K562 (cell line): ENCODE data around the gene SLC25A53. TPM values are rescaled to one million over a fixed set of nuclear protein-coding genes. Genes with fewer than 3 reads are reported as not detected.

Experiments
- E2F4 ChIP-seq: sonication (generic); formaldehyde crosslinking; IDR thresholded peaks from 2 replicates; pipeline ENCODE4 v1.8.0; 2022; ENCODE audit warnings: mild to moderate bottlenecking, low read depth, missing genetic modification reagents
- GABPA ChIP-seq: fragments of 200-800 bp; sonication (Bioruptor generic); conservative IDR thresholded peaks from 2 replicates; pipeline ENCODE4 v1.6.1; 2016; ENCODE audit warnings: low read depth, missing genetic modification characterization, missing compliant biosample characterization
- GATAD2B ChIP-seq: fragments of 450-650 bp; IDR thresholded peaks from 2 replicates; pipeline ENCODE4 v1.6.1; 2017; ENCODE audit warnings: mild to moderate bottlenecking, borderline replicate concordance
- HCFC1 ChIP-seq: IDR thresholded peaks from 2 replicates; pipeline ENCODE4 v1.6.1; 2012; ENCODE audit warnings: low read depth, low read length, improper control_type of control experiment
- HDAC1 ChIP-seq, 2 experiments: fragments of 450-650 bp; IDR thresholded peaks; 2 replicates each; pipeline ENCODE4 v1.6.1; 2016 to 2017; ENCODE audit warnings: inconsistent platforms in 1 of 2, mild to moderate bottlenecking in 1 of 2, moderate library complexity in 1 of 2
- HMBOX1 ChIP-seq: sonication (generic); IDR thresholded peaks from 2 replicates; pipeline ENCODE4 v1.6.1; 2016
- ILF3 ChIP-seq: fragments of 450-650 bp; IDR thresholded peaks from 2 replicates; pipeline ENCODE4 v1.6.1; 2018; ENCODE audit warnings: antibody characterized with exemption, mild to moderate bottlenecking, moderate library complexity, borderline replicate concordance
- LEF1 ChIP-seq: fragments of 450-650 bp; IDR thresholded peaks from 2 replicates; pipeline ENCODE4 v1.6.1; 2016; ENCODE audit warnings: mild to moderate bottlenecking
- MAX ChIP-seq: sonication (generic); formaldehyde crosslinking; IDR thresholded peaks from 2 replicates; pipeline ENCODE4 v1.9.0; 2022; ENCODE audit warnings: mild to moderate bottlenecking, missing genetic modification reagents
- NCOA1 ChIP-seq: fragments of 450-650 bp; IDR thresholded peaks from 2 replicates; pipeline ENCODE4 v1.6.1; 2016; ENCODE audit warnings: low read depth
- PHF20 ChIP-seq: fragments of 450-650 bp; IDR thresholded peaks from 2 replicates; pipeline ENCODE4 v1.6.1; 2018; ENCODE audit not compliant: partially characterized antibody
- POLR2AphosphoS5 ChIP-seq: IDR thresholded peaks from 2 replicates; pipeline ENCODE4 v1.6.1; 2011; ENCODE audit warnings: mild to moderate bottlenecking, low read depth, low read length, moderate library complexity; ENCODE audit not compliant: control insufficient read depth, insufficient read depth
- RFX7 ChIP-seq: fragments of 250-450 bp; sonication (Bioruptor Pico); IDR thresholded peaks from 2 replicates; pipeline ENCODE4 v1.5.1; 2021; ENCODE audit warnings: mild to moderate bottlenecking
- RNF2 ChIP-seq: sonication (generic); IDR thresholded peaks from 2 replicates; pipeline ENCODE4 v1.6.1; 2016
- SMAD3 ChIP-seq: fragments of 450-650 bp; formaldehyde crosslinking; conservative IDR thresholded peaks from 2 replicates; pipeline ENCODE4 v1.4.0; 2020; ENCODE audit warnings: mild to moderate bottlenecking
- SMAD4 ChIP-seq: fragments of 250-450 bp; sonication (Bioruptor Pico); conservative IDR thresholded peaks from 2 replicates; pipeline ENCODE4 v1.8.0; 2021; ENCODE audit warnings: inconsistent platforms, mild to moderate bottlenecking, moderate library complexity
- SREBF2 ChIP-seq: sonication (generic); formaldehyde crosslinking; IDR thresholded peaks from 2 replicates; pipeline ENCODE4 v1.4.0; 2020; ENCODE audit warnings: mild to moderate bottlenecking, missing genetic modification reagents
- THAP12 ChIP-seq: fragments of 250-450 bp; sonication (Bioruptor Pico); IDR thresholded peaks from 2 replicates; pipeline ENCODE4 v1.9.0; 2021; ENCODE audit warnings: mild to moderate bottlenecking, inconsistent platforms
- TRIM25 ChIP-seq: fragments of 450-650 bp; IDR thresholded peaks from 2 replicates; pipeline ENCODE4 v1.7.0; 2016; ENCODE audit warnings: borderline replicate concordance
- XRCC5 ChIP-seq: fragments of 200-400 bp; formaldehyde crosslinking; IDR thresholded peaks from 2 replicates; pipeline ENCODE4 v1.6.1; 2017; ENCODE audit warnings: low read depth, mild to moderate bottlenecking, low read length
- ZSCAN32 ChIP-seq: fragments of 450-650 bp; formaldehyde crosslinking; IDR thresholded peaks from 2 replicates; pipeline ENCODE4 v1.4.0; 2020; ENCODE audit warnings: mild to moderate bottlenecking, moderate library complexity
- polyA plus RNA-seq, 8 experiments: library from polyadenylated mRNA; depleted of rRNA in 4 of 8; stranded (reverse) in 5 of 8; unstranded in 3 of 8; fragments of >200 nt; fragmentation: Nextera tagmentation in 2 of 8; fragmentation: Illumina TruSeq in 1 of 8; extraction: Ambion mirVana in 2 of 8; extraction: Trizol in 1 of 8; gene quantifications; 2 replicates each; pipeline versions ENCODE4 v1.2.1 to v1.2.3, GENCODE V29; 2011 to 2014; ENCODE audit warnings: inconsistent platforms in 1 of 8, missing spikeins in 1 of 8
- total RNA-seq, 7 experiments: library from RNA; depleted of rRNA in 6 of 7; stranded (reverse); fragments of >200 nt in 6 of 7; fragmentation: Illumina TruSeq in 2 of 7; extraction: Trizol in 2 of 7; gene quantifications; 2 replicates each; pipeline versions ENCODE4 v1.2.1 to v1.2.3, GENCODE V29; 2011 to 2021; ENCODE audit warnings: low replicate concordance in 1 of 7

SLC25A53 gene
- total and polyA plus RNA-seq, 9 of the 15 experiments (the other 6 are each of a cell fraction or from before 2014, with no cell fraction given), result 2.4 to 8.6 (median 5.6) TPM

- peak; percentile 33; the same call in 1 of the 2 replicates for TF ChIP-seq MAX
- TF ChIP-seq TRIM25, result no peak
- no peak for TF ChIP-seq RNF2
- no peak for TF ChIP-seq SMAD3 (CRISPR knock-in tag)
- TF ChIP-seq SREBF2 (CRISPR knock-in tag), result no peak
- peak; percentile 92 for TF ChIP-seq SMAD4 (CRISPR knock-in tag)
- no peak for TF ChIP-seq RFX7
- no peak for TF ChIP-seq NCOA1
- peak; percentile 53 for TF ChIP-seq HCFC1
- no peak for TF ChIP-seq E2F4 (CRISPR knock-in tag)
- TF ChIP-seq XRCC5, result 0 out of 2 replicates have a peak, but pooled peaks have one; percentile 60
- peak; percentile 45; the same call in 1 of the 2 replicates for TF ChIP-seq HMBOX1
- no peak for TF ChIP-seq ZSCAN32 (CRISPR knock-in tag)
- TF ChIP-seq GABPA (tag), result peak; percentile 54
- TF ChIP-seq POLR2AphosphoS5, result peak; percentile 58; the same call in 1 of the 2 replicates
- no peak for TF ChIP-seq PHF20
- peak in 1 of 2 experiments; percentile 30; a peak in 1 of 4 replicates for TF ChIP-seq HDAC1 (IDR thresholded peaks at IDR 0.05)
- TF ChIP-seq GATAD2B, result peak; percentile 71; the same call in 1 of the 2 replicates
- TF ChIP-seq THAP12, result peak; percentile 76; the same call in 1 of the 2 replicates
- peak; percentile 38; the same call in 1 of the 2 replicates for TF ChIP-seq LEF1
- no peak for TF ChIP-seq ILF3
Measured at GRCh38 chrX:104165894-104166734, 9.3 kb upstream of the SLC25A53 start, which contains the start of gene FAM199X (continued).
